ENCODE data around the gene TMEM94. TPM values are rescaled to one million over a fixed set of nuclear protein-coding genes. Genes with fewer than 3 reads are reported as not detected.

Gene TMEM94
- 18.7 and 53.5 TPM in 2 replicates for total RNA-seq
- polyA plus RNA-seq, result 43.5 and 50.7 TPM in 2 replicates

GRCh38 chr17:75456417-75457046 is at the start of gene TMEM94:
Gene TMEM94 (plus strand): TSS chr17:75456635. CDS start chr17:75471906, 15,271 bp downstream.
- Histone ChIP-seq H2AFZ (peak within 1 kb of the TSS; percentile 82), H3K9me3 (ENCODE audit: low read depth) (no peaks in the 10 kb centered on the region), H3K4me2 (peak within 1 kb of the TSS; percentile 87), H3K79me2 (peaks cover 30% of the 10 kb centered on the region), H3K9me2 (replicated peaks; ENCODE audit: insufficient read depth) (no peaks in the 10 kb centered on the region), H3K4me3 (peak within 1 kb of the TSS; percentile 62), H4K20me1 (ENCODE audit: insufficient read depth, poor library complexity, severe bottlenecking) (no peaks in the 10 kb centered on the region), H3K27ac (peak within 1 kb of the TSS; percentile 95), H3K4me1 (ENCODE audit: insufficient read depth) (peaks cover 18% of the 10 kb centered on the region), H3K36me3 (replicated peaks; ENCODE audit: insufficient read depth, low read depth) (no peaks in the 10 kb centered on the region), H3K27me3 (no peaks in the 10 kb centered on the region)
- 1% methylated on average over 18 of the region's 33 CpGs for WGBS (ENCODE audit: low lambda C conversion rate, missing lambda C conversion rate)
- DNase-seq (ENCODE audit: low spot score), result peak; percentile 98
- no peak for TF ChIP-seq EZH2 (IDR thresholded peaks at IDR 0.05; ENCODE audit: borderline replicate concordance)
- no peak for TF ChIP-seq CTCF (IDR thresholded peaks at IDR 0.05; ENCODE audit: poor library complexity)
- no peak for TF ChIP-seq EZH2phosphoT487 (IDR thresholded peaks at IDR 0.05; ENCODE audit: low read depth, severe bottlenecking, unreplicated experiment)

- Histone ChIP-seq H3K79me2 (peaks cover 22% of the 10 kb centered on the region), H3K4me3 (no peak overlapping the region), H3K9me3 (ENCODE audit: low read depth) (no peaks in the 10 kb centered on the region), H3K36me3 (replicated peaks; ENCODE audit: insufficient read depth, low read depth) (no peaks in the 10 kb centered on the region), H2AFZ (no peak overlapping the region), H3K27me3 (no peaks in the 10 kb centered on the region), H3K4me2 (no peak overlapping the region), H3K4me1 (ENCODE audit: insufficient read depth) (peaks cover 5% of the 10 kb centered on the region), H3K9me2 (replicated peaks; ENCODE audit: insufficient read depth) (no peaks in the 10 kb centered on the region), H3K27ac (no peak overlapping the region), H4K20me1 (ENCODE audit: insufficient read depth, poor library complexity, severe bottlenecking) (peaks cover 17% of the 10 kb centered on the region)
- TF ChIP-seq EZH2 (IDR thresholded peaks at IDR 0.05; ENCODE audit: borderline replicate concordance), result no peak
- no peak for TF ChIP-seq EZH2phosphoT487 (IDR thresholded peaks at IDR 0.05; ENCODE audit: low read depth, severe bottlenecking, unreplicated experiment)
- TF ChIP-seq CTCF (IDR thresholded peaks at IDR 0.05; ENCODE audit: poor library complexity), result no peak
- no peak for DNase-seq (ENCODE audit: low spot score)
- 97% methylated on average over 2 of the region's 2 CpGs for WGBS (ENCODE audit: low lambda C conversion rate, missing lambda C conversion rate)
Measured at GRCh38 chr17:75407655-75408352, 48.6 kb upstream of the TMEM94 start.

- Histone ChIP-seq H3K9me3 (ENCODE audit: low read depth) (no peaks in the 10 kb centered on the region), H3K4me2 (no peak overlapping the region), H3K27ac (no peak overlapping the region), H3K27me3 (no peaks in the 10 kb centered on the region), H3K9me2 (replicated peaks; ENCODE audit: insufficient read depth) (no peaks in the 10 kb centered on the region), H4K20me1 (ENCODE audit: insufficient read depth, poor library complexity, severe bottlenecking) (no peaks in the 10 kb centered on the region), H3K4me1 (ENCODE audit: insufficient read depth) (no peaks in the 10 kb centered on the region), H3K36me3 (replicated peaks; ENCODE audit: insufficient read depth, low read depth) (no peaks in the 10 kb centered on the region), H3K4me3 (no peak overlapping the region), H3K79me2 (peaks cover 2% of the 10 kb centered on the region), H2AFZ (no peak overlapping the region)
- DNase-seq (ENCODE audit: low spot score), result no peak
- no peak for TF ChIP-seq CTCF (IDR thresholded peaks at IDR 0.05; ENCODE audit: poor library complexity)
- no peak for TF ChIP-seq EZH2 (IDR thresholded peaks at IDR 0.05; ENCODE audit: borderline replicate concordance)
- TF ChIP-seq EZH2phosphoT487 (IDR thresholded peaks at IDR 0.05; ENCODE audit: low read depth, severe bottlenecking, unreplicated experiment), result no peak
- 89% methylated on average over 4 of the region's 4 CpGs for WGBS (ENCODE audit: low lambda C conversion rate, missing lambda C conversion rate)
Measured at GRCh38 chr17:75410141-75410540, 46.3 kb upstream of the TMEM94 start.

All from hepatocyte (in vitro differentiated cells).